CD14-positive monocyte (primary cell): ENCODE results near the gene LHB. TPM values are rescaled to one million over a fixed set of nuclear protein-coding genes. Genes with fewer than 3 reads are reported as not detected.
"Not testable (repeated sequence)": the region's sequence is repeated elsewhere in the genome, so short reads cannot be mapped to it uniquely, and the experiment has no call there.

ENCODE experiments used
- DNase-seq, 3 donors: peaks; one replicate each; pipeline ENCODE4 v3.0.0-alpha.2; 2011 to 2022
- H2AFZ ChIP-seq: 2 replicates; pipeline ENCODE4 v1.6.0; 2012; ENCODE audit warnings: mild to moderate bottlenecking, low read depth, low read length, inconsistent platforms; ENCODE audit not compliant: insufficient read depth, poor library complexity, severe bottlenecking
- H3K27ac ChIP-seq, 2 donors: 1 replicate in 1 of 2; 2 replicates in 1 of 2; pipeline ENCODE4 v1.5.1; 2012 to 2013; ENCODE audit warnings: low read length in 2 of 2, control low read depth in 1 of 2, inconsistent platforms in 1 of 2, low read depth in 1 of 2, mild to moderate bottlenecking in 1 of 2
- H3K27me3 ChIP-seq, 2 donors: one replicate each; pipeline versions ENCODE4 v1.6.0 to v1.6.1; 2011 to 2013; ENCODE audit warnings: low read length in 2 of 2; ENCODE audit not compliant: control insufficient read depth in 2 of 2, insufficient read depth in 2 of 2
- H3K36me3 ChIP-seq, 2 donors: replicated peaks in 1 of 2; 1 replicate in 1 of 2; 2 replicates in 1 of 2; pipeline versions ENCODE4 v1.5.1 to v1.6.1; 2012 to 2013; ENCODE audit warnings: low read length in 2 of 2, control low read depth in 1 of 2, inconsistent platforms in 1 of 2, mild to moderate bottlenecking in 1 of 2; ENCODE audit not compliant: insufficient read depth in 2 of 2, control insufficient read depth in 1 of 2
- H3K4me1 ChIP-seq, 2 donors: 1 replicate in 1 of 2; 2 replicates in 1 of 2; pipeline versions ENCODE4 v1.5.1 to v1.6.1; 2012 to 2013; ENCODE audit warnings: low read length in 2 of 2, control low read depth in 1 of 2, inconsistent platforms in 1 of 2, mild to moderate bottlenecking in 1 of 2, moderate library complexity in 1 of 2; ENCODE audit not compliant: insufficient read depth in 2 of 2, control insufficient read depth in 1 of 2
- H3K4me2 ChIP-seq: replicated peaks from 2 replicates; pipeline ENCODE3; 2012; ENCODE audit warnings: low read length, moderate library complexity, mild to moderate bottlenecking; ENCODE audit not compliant: poor library complexity, severe bottlenecking; ENCODE audit errors: extremely low read depth
- H3K4me3 ChIP-seq, 3 experiments: fragments of 200-600 bp in 1 of 3; sonication (generic) in 1 of 3; replicated peaks in 1 of 3; 1 replicate in 2 of 3; 2 replicates in 1 of 3; pipeline ENCODE4 v1.5.1; 2011 to 2013; ENCODE audit warnings: low read length in 3 of 3, mild to moderate bottlenecking in 3 of 3, control low read depth in 2 of 3, low read depth in 2 of 3, inconsistent platforms in 1 of 3, moderate library complexity in 1 of 3
- H3K79me2 ChIP-seq: 2 replicates; pipeline ENCODE4 v1.6.0; 2012; ENCODE audit warnings: mild to moderate bottlenecking, control low read depth, inconsistent platforms, low read length, moderate library complexity; ENCODE audit not compliant: insufficient read depth
- H3K9ac ChIP-seq: 2 replicates; pipeline ENCODE4 v1.6.0; 2017; ENCODE audit warnings: low read length, mild to moderate bottlenecking; ENCODE audit not compliant: insufficient read depth, poor library complexity, severe bottlenecking
- H3K9me3 ChIP-seq, 2 donors: replicated peaks in 1 of 2; 1 replicate in 1 of 2; 2 replicates in 1 of 2; pipeline versions ENCODE4 v1.5.1 to v1.6.1; 2012 to 2013; ENCODE audit warnings: low read length in 2 of 2, control low read depth in 1 of 2; ENCODE audit not compliant: control insufficient read depth in 1 of 2, insufficient read depth in 1 of 2
- H4K20me1 ChIP-seq: 2 replicates; pipeline ENCODE4 v1.6.0; 2012; ENCODE audit warnings: mild to moderate bottlenecking, low read length, control low read depth, moderate library complexity; ENCODE audit not compliant: insufficient read depth
- H3K27ac Mint-ChIP-seq, 7 donors: one replicate each; pipeline ENCODE4 v1.8.0; 2020; ENCODE audit warnings: mild to moderate bottlenecking in 7 of 7, mixed read lengths in 7 of 7, moderate library complexity in 6 of 7, inconsistent platforms in 2 of 7
- H3K27me3 Mint-ChIP-seq, 3 donors: one replicate each; pipeline ENCODE4 v1.8.0; 2021 to 2022; ENCODE audit warnings: low read depth in 3 of 3, mild to moderate bottlenecking in 3 of 3, mixed read lengths in 3 of 3, moderate library complexity in 3 of 3, inconsistent platforms in 1 of 3
- H3K36me3 Mint-ChIP-seq, 2 donors: one replicate each; pipeline ENCODE4 v1.8.0; 2020; ENCODE audit warnings: mixed read lengths in 2 of 2, inconsistent platforms in 1 of 2, mild to moderate bottlenecking in 1 of 2
- H3K4me1 Mint-ChIP-seq: one replicate; pipeline ENCODE4 v1.8.0; 2020; ENCODE audit warnings: mild to moderate bottlenecking, mixed read lengths
- H3K4me3 Mint-ChIP-seq, 2 donors: one replicate each; pipeline ENCODE4 v1.8.0; 2020; ENCODE audit warnings: mild to moderate bottlenecking in 2 of 2, mixed read lengths in 2 of 2, moderate library complexity in 1 of 2
- H3K9me3 Mint-ChIP-seq, 7 donors: one replicate each; pipeline ENCODE4 v1.8.0; 2020 to 2022; ENCODE audit warnings: mixed read lengths in 7 of 7, mild to moderate bottlenecking in 6 of 7, moderate library complexity in 6 of 7, inconsistent platforms in 2 of 7
- CTCF ChIP-seq: fragments of 200-600 bp; IDR thresholded peaks from one replicate; pipeline ENCODE4 v1.8.0; 2022; ENCODE audit warnings: antibody characterized with exemption, mild to moderate bottlenecking
- WGBS: methylation state at CpG from one replicate; pipeline ENCODE4 v1.1.5; 2013; ENCODE audit warnings: missing lambda C conversion rate; ENCODE audit not compliant: insufficient coverage; 5-methylcytosine and 5-hydroxymethylcytosine counted together
- intact Hi-C, 2 donors: fragments of 100-400 bp; cut with micrococcal nuclease; formaldehyde crosslinking; loops; one replicate each; pipeline versions ENCODE4 v1.15.0 to v1.15.1; 2023
- polyA plus RNA-seq, 3 donors: library from polyadenylated mRNA; depleted of rRNA in 1 of 3; unstranded in 2 of 3; stranded (reverse) in 1 of 3; fragments of 300-500 nt in 2 of 3; fragments of >200 nt in 1 of 3; fragmentation: Illumina TruSeq in 2 of 3; gene quantifications; 1 replicate in 2 of 3; 2 replicates in 1 of 3; pipeline ENCODE4 v1.2.3, GENCODE V29; 2012 to 2021

The LHB gene
- polyA plus RNA-seq, 3 donors: 0.48 TPM; not detected in 2

DNA sequence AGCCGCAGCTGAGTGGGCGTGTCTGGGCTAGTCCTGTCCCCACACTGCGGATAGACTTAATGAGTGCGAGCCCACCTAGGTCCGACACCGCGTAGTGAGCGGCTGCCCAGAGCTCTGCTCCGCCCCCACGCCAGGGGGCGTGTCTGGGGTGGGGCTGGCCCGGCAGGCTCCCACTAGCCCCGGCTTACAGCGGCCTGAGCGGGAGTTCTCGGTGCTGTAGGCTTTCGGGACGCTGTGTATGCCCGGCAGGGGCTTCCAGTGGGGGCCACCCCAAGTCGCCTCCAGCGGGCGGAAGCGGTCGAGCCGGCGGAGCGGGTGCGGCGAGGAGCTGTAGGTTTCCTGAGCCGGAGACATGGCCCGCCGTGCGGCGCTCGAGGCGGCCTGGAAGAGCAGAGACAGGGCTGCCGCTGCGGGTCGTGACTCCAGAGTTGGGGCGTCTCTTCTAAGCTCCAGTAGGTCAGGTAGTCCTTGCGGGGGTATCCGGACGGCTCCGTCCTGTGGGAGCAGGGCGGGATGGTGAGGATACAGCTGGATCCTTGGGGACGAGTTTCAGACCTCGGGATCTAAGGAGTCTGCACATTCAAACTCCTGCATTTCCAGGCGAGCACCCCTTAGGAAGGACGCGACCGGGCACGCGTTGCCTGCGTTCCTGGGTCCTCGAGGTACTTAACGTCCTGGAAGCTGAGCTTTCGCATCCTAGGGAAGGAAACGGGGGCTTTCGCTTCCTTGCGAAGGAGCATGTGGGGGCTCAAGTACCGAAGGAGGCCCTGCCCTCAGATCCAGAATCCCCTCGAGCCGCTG is 39.4 kb upstream of the LHB start:
- Mint-ChIP-seq H3K9me3 (peaks cover 2 to 30% (median 22%) of the 10 kb centered on the region in 7 donors), H3K27me3 (peaks cover 63 to 76% (median 64%) of the 10 kb centered on the region in 3 donors), H3K27ac (peak overlapping the region in 2 of 7 donors; percentile 7 to 36), H3K4me3 (peak overlapping the region; percentile 82 to 89), H3K36me3 (peaks cover 4 to 8% of the 10 kb centered on the region in 2 donors), H3K4me1 (peaks cover 28% of the 10 kb centered on the region)
- Histone ChIP-seq H3K79me2 (no peaks in the 10 kb centered on the region), H4K20me1 (no peaks in the 10 kb centered on the region), H3K9ac (peak overlapping the region; percentile 11), H3K27me3 (peaks cover 23 to 59% of the 10 kb centered on the region in 2 donors), H3K9me3 (peaks cover 0 to 9% of the 10 kb centered on the region in 2 donors), H2AFZ (peak overlapping the region; percentile 79), H3K4me3 (peak overlapping the region; percentile 39 to 72 (median 43)), H3K27ac (no peak overlapping the region), H3K36me3 (no peaks in the 10 kb centered on the region), H3K4me2 (peak overlapping the region; percentile 76), H3K4me1 (peaks cover 23 to 24% of the 10 kb centered on the region in 2 donors)
- peak; percentile 21 to 32 (median 26) for DNase-seq
- under 1% methylated on average over 58 of the region's 63 CpGs for WGBS
- TF ChIP-seq CTCF: peak; percentile 13
- intact Hi-C loops: no loop called here

DNA sequence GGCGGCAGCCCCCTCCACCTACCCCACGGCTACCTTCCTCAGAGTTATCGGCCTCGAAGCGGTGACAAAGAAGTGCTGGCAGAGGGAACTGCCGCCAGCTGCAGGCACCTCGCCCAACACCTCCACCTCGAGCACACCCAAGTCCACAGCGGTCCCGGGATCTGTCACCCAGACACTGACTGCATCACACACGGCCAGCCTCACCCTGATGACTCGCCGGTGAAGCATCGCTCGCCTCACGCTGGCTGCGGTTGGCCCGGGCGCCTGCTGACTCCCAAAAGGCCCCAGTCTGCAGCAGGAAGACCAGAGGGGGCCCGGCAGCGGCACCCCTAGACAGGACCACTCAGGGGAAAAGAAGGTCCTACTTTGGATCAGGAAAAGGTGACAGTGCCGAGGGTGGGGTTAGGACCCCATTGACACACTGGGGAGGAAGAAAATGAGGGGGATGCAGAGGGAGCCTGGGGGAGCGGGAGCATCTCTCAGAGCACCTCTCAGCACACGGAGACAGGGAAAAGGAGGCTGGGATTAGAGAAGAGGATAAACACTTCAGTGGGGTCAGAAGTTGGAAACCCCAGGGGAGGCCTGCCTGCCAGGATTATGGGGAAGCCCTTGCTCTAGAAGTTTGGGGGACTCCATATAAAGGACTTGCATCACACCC is 33.6 kb upstream of the LHB start:
- H3K27ac Mint-ChIP-seq, H3K79me2 ChIP-seq, H4K20me1 ChIP-seq, H3K9me3 ChIP-seq, H3K9me3 Mint-ChIP-seq, intact Hi-C loops, H3K9ac ChIP-seq, H3K4me3 Mint-ChIP-seq, H3K27me3 ChIP-seq, H3K4me2 ChIP-seq, H3K36me3 Mint-ChIP-seq, H3K4me3 ChIP-seq, H3K36me3 ChIP-seq, H2AFZ ChIP-seq, DNase-seq, H3K4me1 ChIP-seq, H3K27ac ChIP-seq, H3K4me1 Mint-ChIP-seq: not testable (repeated sequence)
- WGBS: 89% methylated on average over 22 of the region's 24 CpGs
- H3K27me3 Mint-ChIP-seq: peaks cover 11 to 28% (median 12%) of the 10 kb centered on the region in 3 donors

DNA sequence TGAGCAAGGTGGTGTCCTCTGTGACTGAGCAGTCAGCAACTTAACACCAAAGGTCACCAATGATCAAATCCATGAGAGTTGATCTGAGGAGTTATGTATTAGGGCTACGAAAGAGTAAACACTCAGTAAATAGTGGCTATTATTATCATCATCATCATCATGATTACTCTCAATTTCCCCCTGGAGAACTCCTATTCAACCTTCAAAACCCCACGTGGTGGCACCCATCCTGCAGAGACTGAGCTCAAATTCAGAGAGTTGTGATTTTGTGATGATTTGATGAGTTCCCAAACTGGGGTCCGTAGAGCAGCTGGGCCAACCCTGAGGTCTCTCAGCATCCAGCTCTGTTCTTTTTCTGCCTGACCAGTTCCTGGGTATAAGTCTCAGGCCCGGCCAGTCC is 32.9 kb upstream of the LHB start:
- H3K4me3 ChIP-seq, intact Hi-C loops, H3K36me3 Mint-ChIP-seq, H3K9me3 ChIP-seq, H3K4me1 ChIP-seq, H3K9me3 Mint-ChIP-seq, H3K9ac ChIP-seq, H3K36me3 ChIP-seq, H3K27me3 ChIP-seq, H3K79me2 ChIP-seq, DNase-seq, H3K27ac Mint-ChIP-seq, H2AFZ ChIP-seq, H3K4me2 ChIP-seq, H4K20me1 ChIP-seq, H3K4me3 Mint-ChIP-seq, H3K4me1 Mint-ChIP-seq, H3K27ac ChIP-seq: not testable (repeated sequence)
- H3K27me3 Mint-ChIP-seq: peaks cover 5 to 21% (median 6%) of the 10 kb centered on the region in 3 donors
- no CpG with 5 or more reads among the region's 4 CpGs for WGBS
